Measurements from ENCODE around the gene DNAH8. TPM values are rescaled to one million over a fixed set of nuclear protein-coding genes. Genes with fewer than 3 reads are reported as not detected.

Gene DNAH8
- total RNA-seq, 1 donor from 2014 or later: 1.1 TPM

- H4K20me1 ChIP-seq (ENCODE audit: low read depth): no peaks in the 10 kb centered on the region
- H3K36me3 ChIP-seq: no peaks in the 10 kb centered on the region
- no peaks in the 10 kb centered on the region for H3K4me1 ChIP-seq
- Mint-ChIP-seq H3K27ac (no peak overlapping the region), H3K27me3 (ENCODE audit: insufficient read depth, low read depth) (peaks cover 4% of the 10 kb centered on the region), H3K9me3 (no peaks in the 10 kb centered on the region), H3K4me3 (no peak overlapping the region), H3K36me3 (no peaks in the 10 kb centered on the region), H3K4me1 (peaks cover 9% of the 10 kb centered on the region)
- no peak overlapping the region for H2AFZ ChIP-seq (replicated peaks)
- no peak overlapping the region for H3K4me2 ChIP-seq
- DNase-seq (ENCODE audit: low spot score): no peak
- H3K27ac ChIP-seq: no peak overlapping the region
- no peaks in the 10 kb centered on the region for H3F3A ChIP-seq (ENCODE audit: low read depth)
- no peak overlapping the region for H3K9ac ChIP-seq
- H3K9me3 ChIP-seq (ENCODE audit: low read depth): no peaks in the 10 kb centered on the region
- H3K4me3 ChIP-seq: no peak overlapping the region
- TF ChIP-seq EZH2phosphoT487 (IDR thresholded peaks at IDR 0.05) (no peak), CTCF (IDR thresholded peaks at IDR 0.05) (no peak), EZH2 (IDR thresholded peaks at IDR 0.05) (no peak)
- H3K79me2 ChIP-seq (ENCODE audit: low read depth): no peaks in the 10 kb centered on the region
- no peaks in the 10 kb centered on the region for H3K27me3 ChIP-seq
These were observed 194.1 kb downstream of the DNAH8 start for GRCh38 chr6:38909015-38909730.

GRCh38 chr6:38910207-38910606 lies 195.1 kb downstream of the DNAH8 start:
- Mint-ChIP-seq H3K4me1 (peaks cover 9% of the 10 kb centered on the region), H3K4me3 (no peak overlapping the region), H3K27ac (no peak overlapping the region), H3K36me3 (no peaks in the 10 kb centered on the region), H3K27me3 (ENCODE audit: insufficient read depth, low read depth) (peaks cover 4% of the 10 kb centered on the region), H3K9me3 (no peaks in the 10 kb centered on the region)
- Histone ChIP-seq H3K27ac (no peak overlapping the region), H2AFZ (replicated peaks) (no peak overlapping the region), H3F3A (ENCODE audit: low read depth) (no peaks in the 10 kb centered on the region), H3K36me3 (no peaks in the 10 kb centered on the region), H3K4me2 (no peak overlapping the region), H3K79me2 (ENCODE audit: low read depth) (no peaks in the 10 kb centered on the region), H4K20me1 (ENCODE audit: low read depth) (no peaks in the 10 kb centered on the region), H3K4me3 (no peak overlapping the region), H3K9ac (no peak overlapping the region), H3K9me3 (ENCODE audit: low read depth) (no peaks in the 10 kb centered on the region), H3K4me1 (no peaks in the 10 kb centered on the region), H3K27me3 (no peaks in the 10 kb centered on the region)
- DNase-seq (ENCODE audit: low spot score): no peak
- no peak for TF ChIP-seq EZH2 (IDR thresholded peaks at IDR 0.05)
- TF ChIP-seq EZH2phosphoT487 (IDR thresholded peaks at IDR 0.05): no peak
- TF ChIP-seq CTCF (IDR thresholded peaks at IDR 0.05): no peak

GRCh38 chr6:38912378-38912777 lies 197.3 kb downstream of the DNAH8 start:
- Mint-ChIP-seq H3K27me3 (ENCODE audit: insufficient read depth, low read depth) (peaks cover 4% of the 10 kb centered on the region), H3K27ac (no peak overlapping the region), H3K4me1 (peaks cover 9% of the 10 kb centered on the region), H3K36me3 (no peaks in the 10 kb centered on the region), H3K9me3 (no peaks in the 10 kb centered on the region), H3K4me3 (no peak overlapping the region)
- no peak overlapping the region for H3K4me3 ChIP-seq
- TF ChIP-seq EZH2 (IDR thresholded peaks at IDR 0.05) (no peak), CTCF (IDR thresholded peaks at IDR 0.05) (no peak), EZH2phosphoT487 (IDR thresholded peaks at IDR 0.05) (no peak)
- no peaks in the 10 kb centered on the region for H3K79me2 ChIP-seq (ENCODE audit: low read depth)
- H3F3A ChIP-seq (ENCODE audit: low read depth): no peaks in the 10 kb centered on the region
- no peaks in the 10 kb centered on the region for H3K36me3 ChIP-seq
- no peak overlapping the region for H3K9ac ChIP-seq
- no peaks in the 10 kb centered on the region for H4K20me1 ChIP-seq (ENCODE audit: low read depth)
- no peaks in the 10 kb centered on the region for H3K9me3 ChIP-seq (ENCODE audit: low read depth)
- H3K27ac ChIP-seq: no peak overlapping the region
- H2AFZ ChIP-seq (replicated peaks): no peak overlapping the region
- H3K4me1 ChIP-seq: no peaks in the 10 kb centered on the region
- H3K4me2 ChIP-seq: no peak overlapping the region
- no peaks in the 10 kb centered on the region for H3K27me3 ChIP-seq
- DNase-seq (ENCODE audit: low spot score): no peak

All from neural progenitor cell (in vitro differentiated cells).